H1 (cell line): ENCODE data around the gene LTBR. TPM values are rescaled to one million over a fixed set of nuclear protein-coding genes. Genes with fewer than 3 reads are reported as not detected.

ENCODE experiments used
- CTCF ChIA-PET: fragments of 300-600 bp; sonication (Branson Sonifier 250); formaldehyde crosslinking; loops from one replicate; lab custom pipeline; 2021; ENCODE audit not compliant: partially characterized antibody; lab: Charles Lee
- POLR2A ChIA-PET: fragments of 300-600 bp; sonication (Branson Sonifier 250); formaldehyde crosslinking; loops from one replicate; lab custom pipeline; 2021; ENCODE audit warnings: inconsistent platforms; ENCODE audit not compliant: partially characterized antibody; lab: Charles Lee
- DNase-seq, 2 experiments: peaks; one replicate each; pipeline versions ENCODE4 v3.0.0 to v3.0.0-alpha.2; 2010 to 2022; ENCODE audit warnings: low spot score in 2 of 2, low read depth in 1 of 2, mixed read lengths in 1 of 2
- FAIRE-seq: peaks from 2 replicates; lab custom pipeline; 2011; peaks lifted over from hg19 to GRCh38; lab: Jason Lieb, UNC
- H2AFZ ChIP-seq: 2 replicates; pipeline ENCODE4 v1.8.1; 2012; ENCODE audit warnings: low read length, inconsistent platforms
- H2AK5ac ChIP-seq: 2 replicates; pipeline ENCODE4 v1.6.1; 2013; ENCODE audit warnings: low read depth, low read length
- H2BK120ac ChIP-seq: replicated peaks from 2 replicates; pipeline ENCODE3; 2013; ENCODE audit warnings: low read depth, low read length, inconsistent platforms
- H2BK12ac ChIP-seq: 2 replicates; pipeline ENCODE4 v1.6.1; 2013; ENCODE audit warnings: low read depth, low read length
- H2BK15ac ChIP-seq: 2 replicates; pipeline ENCODE4 v1.6.1; 2013; ENCODE audit warnings: low read length
- H2BK20ac ChIP-seq: 2 replicates; pipeline ENCODE4 v1.6.1; 2013; ENCODE audit warnings: low read length
- H2BK5ac ChIP-seq: 2 replicates; pipeline ENCODE4 v1.6.1; 2013; ENCODE audit warnings: low read depth, low read length
- H3K14ac ChIP-seq: 2 replicates; pipeline ENCODE4 v1.6.1; 2013; ENCODE audit warnings: inconsistent platforms; ENCODE audit not compliant: insufficient read length
- H3K18ac ChIP-seq: 2 replicates; pipeline ENCODE4 v1.6.1; 2013; ENCODE audit warnings: low read length; ENCODE audit errors: extremely low read depth
- H3K23ac ChIP-seq: 2 replicates; pipeline ENCODE4 v1.6.1; 2013; ENCODE audit warnings: inconsistent platforms; ENCODE audit not compliant: insufficient read length
- H3K23me2 ChIP-seq: 2 replicates; pipeline ENCODE4 v1.6.1; 2013; ENCODE audit warnings: low read depth, low read length
- H3K27ac ChIP-seq: 2 replicates; pipeline ENCODE4 v1.6.1; 2011; ENCODE audit warnings: low read depth, low read length, inconsistent platforms
- H3K27me3 ChIP-seq, 4 experiments: replicated peaks in 1 of 4; 1 replicate in 1 of 4; 2 replicates in 3 of 4; pipeline versions ENCODE4 v1.6.1 to v1.8.1; 2011 to 2013; ENCODE audit warnings: low read length in 3 of 4, mild to moderate bottlenecking in 3 of 4, inconsistent platforms in 2 of 4, mixed read lengths in 2 of 4, moderate library complexity in 1 of 4; ENCODE audit not compliant: control insufficient read depth in 3 of 4, insufficient read depth in 3 of 4; ENCODE audit errors: extremely low read depth in 1 of 4
- H3K36me3 ChIP-seq, 4 experiments: 2 replicates each; pipeline versions ENCODE4 v1.6.1 to v1.8.1; 2011 to 2013; ENCODE audit warnings: mild to moderate bottlenecking in 4 of 4, low read length in 3 of 4, moderate library complexity in 2 of 4, control low read depth in 1 of 4, inconsistent platforms in 1 of 4; ENCODE audit not compliant: insufficient read depth in 4 of 4, control insufficient read depth in 2 of 4
- H3K4ac ChIP-seq: replicated peaks from 2 replicates; pipeline ENCODE3; 2013; ENCODE audit warnings: low read length, low read depth, mixed read lengths, inconsistent platforms; ENCODE audit not compliant: insufficient read length
- H3K4me1 ChIP-seq, 4 experiments: replicated peaks in 1 of 4; 1 replicate in 1 of 4; 2 replicates in 3 of 4; pipeline versions ENCODE4 v1.6.1 to v1.8.1; 2011 to 2013; ENCODE audit warnings: low read length in 3 of 4, inconsistent platforms in 2 of 4, mixed read lengths in 1 of 4; ENCODE audit not compliant: insufficient read depth in 4 of 4, control insufficient read depth in 3 of 4
- H3K4me2 ChIP-seq, 2 experiments: 2 replicates each; pipeline versions ENCODE4 v1.6.1 to v1.8.1; 2011 to 2013; ENCODE audit warnings: low read depth in 2 of 2, low read length in 2 of 2, control low read depth in 1 of 2, inconsistent platforms in 1 of 2, mild to moderate bottlenecking in 1 of 2; ENCODE audit not compliant: insufficient read depth in 1 of 2
- H3K4me3 ChIP-seq, 4 experiments: fragments of 200-600, 300-600 bp in 1 of 4; sonication (generic), shearing (Covaris generic), sonication (Bioruptor Twin) in 1 of 4; 2 replicates each; pipeline versions ENCODE4 v1.5.1 to v1.8.1; 2011 to 2016; ENCODE audit warnings: low read length in 4 of 4, low read depth in 3 of 4, control low read depth in 2 of 4, inconsistent platforms in 2 of 4, mild to moderate bottlenecking in 2 of 4, mixed read lengths in 1 of 4, moderate library complexity in 1 of 4; ENCODE audit not compliant: insufficient read depth in 2 of 4; ENCODE audit errors: extremely low read depth in 1 of 4
- H3K56ac ChIP-seq: replicated peaks from 2 replicates; pipeline ENCODE3; 2013; ENCODE audit warnings: low read depth, mild to moderate bottlenecking, mixed read lengths, low read length, inconsistent platforms; ENCODE audit not compliant: insufficient read length
- H3K79me1 ChIP-seq: 2 replicates; pipeline ENCODE4 v1.6.1; 2013; ENCODE audit warnings: low read depth, low read length, control low read depth
- H3K79me2 ChIP-seq, 2 experiments: 2 replicates each; pipeline versions ENCODE4 v1.6.1 to v1.8.1; 2012 to 2013; ENCODE audit warnings: low read length in 2 of 2, mild to moderate bottlenecking in 2 of 2, inconsistent platforms in 1 of 2; ENCODE audit not compliant: insufficient read depth in 2 of 2, control insufficient read depth in 1 of 2
- H3K9ac ChIP-seq, 4 experiments: replicated peaks in 1 of 4; 1 replicate in 1 of 4; 2 replicates in 3 of 4; pipeline versions ENCODE4 v1.6.1 to v1.8.1; 2011 to 2013; ENCODE audit warnings: low read depth in 3 of 4, low read length in 3 of 4, control low read depth in 2 of 4, mild to moderate bottlenecking in 2 of 4, moderate library complexity in 2 of 4, inconsistent platforms in 1 of 4; ENCODE audit errors: extremely low read depth in 1 of 4
- H3K9me3 ChIP-seq, 2 experiments: 2 replicates each; pipeline versions ENCODE4 v1.6.1 to v1.8.1; 2012 to 2013; ENCODE audit warnings: mild to moderate bottlenecking in 2 of 2, moderate library complexity in 2 of 2, control low read depth in 1 of 2, inconsistent platforms in 1 of 2, low read depth in 1 of 2, low read length in 1 of 2, mixed read lengths in 1 of 2; ENCODE audit not compliant: insufficient read depth in 2 of 2
- H4K20me1 ChIP-seq, 2 experiments: replicated peaks in 1 of 2; 2 replicates each; pipeline versions ENCODE3 to v1.8.1; 2011 to 2013; ENCODE audit warnings: inconsistent platforms in 2 of 2, low read length in 2 of 2, mild to moderate bottlenecking in 1 of 2; ENCODE audit not compliant: insufficient read depth in 2 of 2, control insufficient read depth in 1 of 2
- H4K5ac ChIP-seq: 2 replicates; pipeline ENCODE4 v1.6.1; 2013; ENCODE audit warnings: low read length, low read depth, mixed read lengths, inconsistent platforms; ENCODE audit not compliant: insufficient read length
- H4K8ac ChIP-seq: 2 replicates; pipeline ENCODE4 v1.8.0; 2013; ENCODE audit warnings: mild to moderate bottlenecking, moderate library complexity, low read length, inconsistent platforms; ENCODE audit not compliant: insufficient read depth; ENCODE audit errors: extremely low read depth
- H4K91ac ChIP-seq: replicated peaks from 2 replicates; pipeline ENCODE3; 2013; ENCODE audit warnings: low read length, mixed read lengths, inconsistent platforms; ENCODE audit not compliant: insufficient read length
- CHD2 ChIP-seq: IDR thresholded peaks from 2 replicates; pipeline ENCODE4 v1.6.1; 2012; ENCODE audit warnings: low read length, improper control_type of control experiment
- CREB1 ChIP-seq: IDR thresholded peaks from 2 replicates; pipeline ENCODE4 v1.6.1; 2012; ENCODE audit warnings: inconsistent platforms
- EZH2 ChIP-seq: fragments of 200-600 bp; sonication (generic); IDR thresholded peaks from 2 replicates; pipeline ENCODE4 v1.7.1; 2012; ENCODE audit warnings: low read depth, mild to moderate bottlenecking, moderate library complexity, low read length, inconsistent platforms; ENCODE audit not compliant: severe bottlenecking
- HDAC2 ChIP-seq, 2 experiments: fragments of 300-600 bp in 1 of 2; sonication (generic) in 1 of 2; IDR thresholded peaks; 2 replicates each; pipeline ENCODE4 v1.6.1; 2011 to 2012; ENCODE audit warnings: low read depth in 2 of 2, low read length in 2 of 2, mild to moderate bottlenecking in 2 of 2, moderate library complexity in 2 of 2, borderline replicate concordance in 1 of 2, inconsistent platforms in 1 of 2
- KDM1A ChIP-seq: fragments of 200-600, 300-600 bp; sonication (generic); IDR thresholded peaks from 2 replicates; pipeline ENCODE4 v1.7.1; 2016; ENCODE audit warnings: mild to moderate bottlenecking, low read length, borderline replicate concordance
- KDM4A ChIP-seq: IDR thresholded peaks from one replicate; pipeline ENCODE4 v1.7.1; 2012; ENCODE audit warnings: low read depth, mild to moderate bottlenecking, moderate library complexity, low read length, inconsistent platforms; ENCODE audit not compliant: severe bottlenecking
- POU5F1 ChIP-seq: IDR thresholded peaks from 2 replicates; pipeline ENCODE4 v1.6.1; 2011; ENCODE audit warnings: low read depth, mild to moderate bottlenecking, low read length, moderate library complexity
- RNF2 ChIP-seq: fragments of 200-900, 300-1000 bp; sonication (generic); IDR thresholded peaks from 2 replicates; pipeline ENCODE4 v1.7.1; 2016; ENCODE audit warnings: borderline replicate concordance, low read depth, mild to moderate bottlenecking, antibody characterized with exemption, low read length; ENCODE audit not compliant: poor library complexity, severe bottlenecking; ENCODE audit errors: missing control alignments
- RXRA ChIP-seq: IDR thresholded peaks from 2 replicates; pipeline ENCODE4 v1.6.1; 2011; ENCODE audit warnings: low read depth, mild to moderate bottlenecking, low read length, moderate library complexity; ENCODE audit not compliant: insufficient read depth
- WGBS, 2 experiments: shearing (Covaris generic) in 1 of 2; methylation state at CpG; one replicate each; pipeline versions ENCODE4 v1.1.6 to v1.1.7; 2013 to 2015; ENCODE audit warnings: low lambda C conversion rate in 2 of 2, mixed read lengths in 2 of 2, inconsistent platforms in 1 of 2, low coverage in 1 of 2, missing lambda C conversion rate in 1 of 2; ENCODE audit not compliant: insufficient replicate concordance in 2 of 2, insufficient coverage in 1 of 2, insufficient read length in 1 of 2; ENCODE audit errors: extremely low coverage in 1 of 2, missing lambda C conversion rate in 1 of 2; 5-methylcytosine and 5-hydroxymethylcytosine counted together
- polyA plus RNA-seq, 7 experiments: library from polyadenylated mRNA; depleted of rRNA in 3 of 7; stranded (reverse) in 5 of 7; unstranded in 2 of 7; fragments of >200 nt in 5 of 7; fragments of 200-250 nt in 2 of 7; gene quantifications; 1 replicate in 5 of 7; 2 replicates in 1 of 7; 4 replicates in 1 of 7; pipeline versions ENCODE4 v1.2.1 to v1.2.3, GENCODE V29; 2011 to 2013; ENCODE audit warnings: missing spikeins in 2 of 7, mixed read lengths in 2 of 7
- total RNA-seq: library from RNA; stranded (reverse); fragmentation: NEBNext Ultra II Directional; extraction: Animal tissue kit (Norgen Biotek cat#: 25700); gene quantifications from 2 replicates; pipeline ENCODE4 v1.2.1, GENCODE V29; 2021
- TF ChIP-seq, protein P1 (sequence below): IDR thresholded peaks from 2 replicates; pipeline ENCODE4 v1.6.1; 2011; ENCODE audit warnings: low read depth, mild to moderate bottlenecking, low read length; ENCODE audit not compliant: insufficient read depth

Gene LTBR
- total and polyA plus RNA-seq, 2 of the 8 experiments (the other 6 are each of a cell fraction or from before 2014, with no cell fraction given): 5.1 to 6.3 TPM

DNA sequence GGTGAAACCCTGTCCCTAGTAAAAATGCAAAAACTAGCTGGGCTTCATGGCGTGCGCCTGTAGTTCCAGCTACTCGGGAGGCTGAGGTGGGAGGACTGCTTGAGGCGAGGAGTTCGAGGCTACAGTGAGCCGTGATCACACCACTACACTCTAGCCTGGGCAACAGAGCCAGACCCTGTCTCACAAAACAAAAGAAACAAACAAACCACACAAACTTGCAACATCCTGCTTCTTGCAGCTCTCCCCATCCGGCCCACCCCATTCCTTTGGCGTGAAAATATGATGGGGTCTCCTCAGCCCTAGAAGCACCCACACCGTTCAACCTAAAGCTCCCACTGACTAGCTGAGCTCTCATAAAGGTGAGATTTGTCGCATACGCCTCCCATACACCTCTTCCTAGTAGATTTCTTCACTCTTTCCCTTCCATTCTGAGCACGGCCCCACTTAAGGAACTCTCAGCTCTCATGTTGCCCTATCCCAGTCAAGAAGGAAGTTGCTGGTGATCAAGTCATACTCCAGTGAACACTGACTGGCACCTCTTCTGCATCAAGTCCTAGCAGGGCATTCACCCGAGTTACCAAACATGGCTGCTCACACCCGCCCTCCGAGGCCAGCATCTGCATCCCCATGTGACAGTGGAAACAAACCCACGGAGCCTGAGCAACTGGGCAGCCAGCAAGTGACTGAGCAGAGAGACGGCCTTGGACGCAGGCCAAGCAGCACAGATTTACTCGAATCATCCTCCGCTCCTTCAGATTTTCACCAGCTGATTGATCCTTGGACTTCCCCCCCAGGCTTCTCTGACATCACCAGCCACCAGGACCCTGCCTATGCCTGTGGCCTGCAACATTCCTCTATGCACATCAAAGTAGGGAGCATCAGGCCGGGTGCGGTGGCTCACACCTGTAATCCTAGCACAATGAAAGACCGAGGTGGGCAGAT is 41.9 kb downstream of the LTBR start:
- no peak overlapping the region for H2BK120ac ChIP-seq
- POLR2A ChIA-PET: interaction anchor here (0.9 to 4.9 kb wide), 9 partner anchors 9 to 111 kb away, joined by 3 to 38 read pairs (median 4); partner anchors contain the start of genes GAPDH and VAMP1
- no peak for FAIRE-seq

More for the DNA sequence above, 41.9 kb downstream of the LTBR start:
- Histone ChIP-seq H3K27ac (no peak overlapping the region), H4K20me1 (no peaks in the 10 kb centered on the region), H3K23ac (no peak overlapping the region), H3K4me3 (no peak overlapping the region), H3K9me3 (no peaks in the 10 kb centered on the region), H3K4ac (no peak overlapping the region), H3K79me2 (no peaks in the 10 kb centered on the region), H3K4me1 (peaks cover 0 to 4% (median under 1%) of the 10 kb centered on the region in 4 experiments; a peak in 2 of 7 replicates), H2BK15ac (no peak overlapping the region), H3K9ac (no peak overlapping the region), H4K8ac (no peak overlapping the region), H3K56ac (no peak overlapping the region), H3K36me3 (no peaks in the 10 kb centered on the region), H2BK20ac (0 out of 2 replicates have a peak overlapping the region, but pooled peaks have one; percentile 40), H3K4me2 (no peak overlapping the region), H2AK5ac (no peak overlapping the region), H2BK12ac (no peak overlapping the region), H4K91ac (no peak overlapping the region), H3K27me3 (no peaks in the 10 kb centered on the region; a peak in 1 of 7 replicates), H2AFZ (no peak overlapping the region), H3K79me1 (no peaks in the 10 kb centered on the region), H3K14ac (no peak overlapping the region)
- CTCF ChIA-PET: interaction anchor here (1.3 to 7.4 kb wide), 6 partner anchors 13 to 113 kb away, joined by 3 to 202 read pairs (median 7); partner anchors contain the start of gene MRPL51
- 93% methylated on average over 22 of the region's 23 CpGs; no CpG with 5 or more reads in 1 of the 2 experiments for WGBS, 2 experiments
- DNase-seq: no peak
- TF ChIP-seq, protein P1, sequence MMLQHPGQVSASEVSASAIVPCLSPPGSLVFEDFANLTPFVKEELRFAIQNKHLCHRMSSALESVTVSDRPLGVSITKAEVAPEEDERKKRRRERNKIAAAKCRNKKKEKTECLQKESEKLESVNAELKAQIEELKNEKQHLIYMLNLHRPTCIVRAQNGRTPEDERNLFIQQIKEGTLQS: no peak
- TF ChIP-seq CREB1 (no peak), CHD2 (no peak), RNF2 (no peak), POU5F1 (no peak), EZH2 (no peak), HDAC2 (IDR thresholded peaks at IDR 0.05; ENCODE audit: borderline replicate concordance in 1 of 2, low read depth in 2 of 2, low read length in 2 of 2) (no peak), KDM1A (no peak), RXRA (no peak), KDM4A (no peak)
- TF ChIP-seq, all 59 proteins: peak for 0
- no peak overlapping the region for H2BK5ac ChIP-seq
- H3K23me2 ChIP-seq: no peaks in the 10 kb centered on the region
- no peak overlapping the region for H4K5ac ChIP-seq
- H3K18ac ChIP-seq: no peak overlapping the region
